SK-N-MC (cell line): ENCODE results near the gene SEMA3A.
"Not testable (repeated sequence)": the region's sequence is repeated elsewhere in the genome, so short reads cannot be mapped to it uniquely, and the experiment has no call there.

Experiments used
- DNase-seq: peaks from one replicate; pipeline ENCODE4 v3.0.0-alpha.2; 2011; ENCODE audit warnings: low read depth, low spot score
- H3K27ac ChIP-seq: fragments of 200-600 bp; sonication (generic); 2 replicates; pipeline ENCODE4 v1.5.1; 2016; ENCODE audit warnings: mixed run types
- H3K36me3 ChIP-seq: fragments of 200-600 bp; sonication (generic); 2 replicates; pipeline ENCODE4 v1.6.1; 2017; ENCODE audit warnings: antibody characterized with exemption, low read length, mixed read lengths; ENCODE audit not compliant: insufficient read depth
- H3K4me3 ChIP-seq: fragments of 200-600 bp; sonication (generic); 2 replicates; pipeline ENCODE4 v1.5.1; 2016
- H3K9ac ChIP-seq: fragments of 200-600 bp; sonication (generic); 2 replicates; pipeline ENCODE4 v1.8.0; 2017; ENCODE audit warnings: mixed run types, mixed read lengths; ENCODE audit not compliant: insufficient read length
- H3K9me3 ChIP-seq: fragments of 200-600 bp; sonication (generic); 2 replicates; pipeline ENCODE4 v1.6.1; 2017; ENCODE audit warnings: low read depth, mild to moderate bottlenecking, antibody characterized with exemption, low read length, moderate library complexity, mixed read lengths
- EZH2 ChIP-seq: fragments of 200-600 bp; sonication (generic); IDR thresholded peaks from one replicate; pipeline ENCODE4 v1.6.1; 2017; ENCODE audit warnings: antibody characterized with exemption
- FOXP2 ChIP-seq: optimal IDR thresholded peaks from 2 replicates; pipeline ENCODE3; 2011; ENCODE audit warnings: mild to moderate bottlenecking, moderate library complexity; ENCODE audit not compliant: insufficient read depth; ENCODE audit errors: extremely low read length, control extremely low read depth
- POLR2AphosphoS5 ChIP-seq: IDR thresholded peaks from 2 replicates; pipeline ENCODE4 v1.6.1; 2012; ENCODE audit warnings: mild to moderate bottlenecking, low read depth, low read length, borderline replicate concordance

Gene SEMA3A

GRCh38 chr7:84226759-84227158, 32.2 kb upstream of the SEMA3A start:
- TF ChIP-seq FOXP2 (no peak), POLR2AphosphoS5 (no peak), EZH2 (no peak)
- no peaks in the 10 kb centered on the region for H3K9me3 ChIP-seq
- no peak overlapping the region for H3K27ac ChIP-seq
- no peak overlapping the region for H3K9ac ChIP-seq
- DNase-seq: no peak
- no peaks in the 10 kb centered on the region for H3K36me3 ChIP-seq
- H3K4me3 ChIP-seq: no peak overlapping the region

- TF ChIP-seq EZH2 (no peak), POLR2AphosphoS5 (no peak), FOXP2 (no peak)
- Histone ChIP-seq H3K9me3 (no peaks in the 10 kb centered on the region), H3K4me3 (no peak overlapping the region), H3K36me3 (no peaks in the 10 kb centered on the region), H3K9ac (no peak overlapping the region), H3K27ac (no peak overlapping the region)
- no peak for DNase-seq
These were observed 29.9 kb upstream of the SEMA3A start for GRCh38 chr7:84224505-84224904.

GRCh38 chr7:84219310-84219709, 24.7 kb upstream of the SEMA3A start:
- Histone ChIP-seq H3K9me3 (no peaks in the 10 kb centered on the region), H3K36me3 (no peaks in the 10 kb centered on the region), H3K4me3 (no peak overlapping the region), H3K9ac (no peak overlapping the region), H3K27ac (no peak overlapping the region)
- DNase-seq: no peak
- no peak for TF ChIP-seq POLR2AphosphoS5

GRCh38 chr7:84218681-84219080, 24.1 kb upstream of the SEMA3A start:
- TF ChIP-seq EZH2: no peak
- TF ChIP-seq FOXP2: no peak
- TF ChIP-seq POLR2AphosphoS5: peak; percentile 15; the same call in 1 of the 2 replicates
- DNase-seq: peak; percentile 82
- Histone ChIP-seq H3K27ac (no peak overlapping the region), H3K9me3 (no peaks in the 10 kb centered on the region), H3K4me3 (no peak overlapping the region), H3K36me3 (no peaks in the 10 kb centered on the region), H3K9ac (no peak overlapping the region)

- H3K36me3 ChIP-seq: no peaks in the 10 kb centered on the region
- TF ChIP-seq FOXP2 (no peak), POLR2AphosphoS5 (no peak), EZH2 (no peak)
- H3K27ac ChIP-seq: no peak overlapping the region
- H3K9me3 ChIP-seq: no peaks in the 10 kb centered on the region
- DNase-seq: no peak
- no peak overlapping the region for H3K9ac ChIP-seq
- no peak overlapping the region for H3K4me3 ChIP-seq
These were observed 21.9 kb upstream of the SEMA3A start for GRCh38 chr7:84216472-84216871.

- not testable (repeated sequence) for H3K36me3 ChIP-seq, DNase-seq, H3K27ac ChIP-seq, H3K9me3 ChIP-seq, H3K4me3 ChIP-seq, H3K9ac ChIP-seq
These were observed 20.2 kb upstream of the SEMA3A start for GRCh38 chr7:84214757-84215156.

GRCh38 chr7:84210301-84210700, 15.7 kb upstream of the SEMA3A start:
- H3K4me3 ChIP-seq: no peak overlapping the region
- TF ChIP-seq FOXP2 (no peak), POLR2AphosphoS5 (no peak), EZH2 (no peak)
- DNase-seq: no peak
- no peak overlapping the region for H3K27ac ChIP-seq
- H3K9ac ChIP-seq: no peak overlapping the region
- H3K36me3 ChIP-seq: no peaks in the 10 kb centered on the region
- no peaks in the 10 kb centered on the region for H3K9me3 ChIP-seq

- TF ChIP-seq EZH2 (no peak), FOXP2 (no peak), POLR2AphosphoS5 (no peak)
- no peak overlapping the region for H3K9ac ChIP-seq
- DNase-seq: no peak
- H3K36me3 ChIP-seq: no peaks in the 10 kb centered on the region
- H3K27ac ChIP-seq: no peak overlapping the region
- H3K9me3 ChIP-seq: no peaks in the 10 kb centered on the region
- no peak overlapping the region for H3K4me3 ChIP-seq
These were observed 14.4 kb upstream of the SEMA3A start for GRCh38 chr7:84209006-84209405.

GRCh38 chr7:84207615-84208014, 13.0 kb upstream of the SEMA3A start:
- no peak overlapping the region for H3K27ac ChIP-seq
- no peak overlapping the region for H3K4me3 ChIP-seq

More at GRCh38 chr7:84207615-84208014, 13.0 kb upstream of the SEMA3A start:
- H3K9ac ChIP-seq: no peak overlapping the region
- TF ChIP-seq FOXP2 (no peak), EZH2 (no peak), POLR2AphosphoS5 (no peak)
- DNase-seq: no peak
- no peaks in the 10 kb centered on the region for H3K9me3 ChIP-seq
- no peaks in the 10 kb centered on the region for H3K36me3 ChIP-seq
